Naive thymus-derived CD8-positive, alpha-beta T cell (primary cell): ENCODE results near the gene MTHFD1. TPM values are rescaled to one million over a fixed set of nuclear protein-coding genes. Genes with fewer than 3 reads are reported as not detected.
"Not testable (repeated sequence)": the region's sequence is repeated elsewhere in the genome, so short reads cannot be mapped to it uniquely, and the experiment has no call there.

Source experiments
- ATAC-seq, 2 donors: fragments of 150-1000 bp; cut with Tn5 transposase in 1 of 2; sonication (Bioruptor Pico), chemical (Tn5 transposase) in 1 of 2; 1 replicate in 1 of 2; 2 replicates in 1 of 2; pipeline ENCODE4 v1.10.0; 2021; ENCODE audit warnings: mild to moderate bottlenecking in 2 of 2, moderate library complexity in 2 of 2
- POLR2A ChIA-PET: fragments of 350-600 bp; sonication (Branson Sonifier 250); formaldehyde crosslinking; loops from one replicate; lab custom pipeline; 2021; ENCODE audit warnings: antibody characterized with exemption; lab: Charles Lee
- DNase-seq, 10 donors: peaks; one replicate each; pipeline versions ENCODE4 v3.0.0 to v3.0.0-alpha.2; 2020 to 2022
- H3K27ac Mint-ChIP-seq, 10 donors: one replicate each; pipeline ENCODE4 v1.8.0; 2020 to 2022; ENCODE audit warnings: mild to moderate bottlenecking in 10 of 10, mixed read lengths in 10 of 10, moderate library complexity in 4 of 10, inconsistent platforms in 1 of 10
- H3K27me3 Mint-ChIP-seq, 5 donors: one replicate each; pipeline ENCODE4 v1.8.0; 2021 to 2022; ENCODE audit warnings: mixed read lengths in 5 of 5
- H3K36me3 Mint-ChIP-seq, 3 donors: one replicate each; pipeline ENCODE4 v1.8.0; 2020 to 2022; ENCODE audit warnings: mixed read lengths in 3 of 3, mild to moderate bottlenecking in 2 of 3, inconsistent platforms in 1 of 3
- H3K4me1 Mint-ChIP-seq, 4 donors: one replicate each; pipeline ENCODE4 v1.8.0; 2021 to 2022; ENCODE audit warnings: mixed read lengths in 4 of 4
- H3K4me3 Mint-ChIP-seq, 10 donors: one replicate each; pipeline ENCODE4 v1.8.0; 2020 to 2022; ENCODE audit warnings: mild to moderate bottlenecking in 10 of 10, mixed read lengths in 10 of 10, moderate library complexity in 6 of 10, inconsistent platforms in 1 of 10
- H3K9me3 Mint-ChIP-seq, 9 donors: one replicate each; pipeline ENCODE4 v1.8.0; 2020 to 2022; ENCODE audit warnings: mixed read lengths in 9 of 9, mild to moderate bottlenecking in 3 of 9, inconsistent platforms in 1 of 9, moderate library complexity in 1 of 9
- polyA plus RNA-seq, 3 donors: library from polyadenylated mRNA; unstranded; fragments of 300-500 nt; fragmentation: Illumina TruSeq; gene quantifications; one replicate each; pipeline ENCODE4 v1.2.3, GENCODE V29; 2021
- total RNA-seq, 8 experiments: library from RNA in 2 of 8; stranded (reverse) in 2 of 8; gene quantifications; one replicate each; pipeline ENCODE4 v1.2.3 and lab custom pipeline; 2021 to 2026

Gene MTHFD1
- total and polyA plus RNA-seq, 5 experiments from 2014 or later, result 32.6 to 44.2 (median 38.6) TPM

DNA sequence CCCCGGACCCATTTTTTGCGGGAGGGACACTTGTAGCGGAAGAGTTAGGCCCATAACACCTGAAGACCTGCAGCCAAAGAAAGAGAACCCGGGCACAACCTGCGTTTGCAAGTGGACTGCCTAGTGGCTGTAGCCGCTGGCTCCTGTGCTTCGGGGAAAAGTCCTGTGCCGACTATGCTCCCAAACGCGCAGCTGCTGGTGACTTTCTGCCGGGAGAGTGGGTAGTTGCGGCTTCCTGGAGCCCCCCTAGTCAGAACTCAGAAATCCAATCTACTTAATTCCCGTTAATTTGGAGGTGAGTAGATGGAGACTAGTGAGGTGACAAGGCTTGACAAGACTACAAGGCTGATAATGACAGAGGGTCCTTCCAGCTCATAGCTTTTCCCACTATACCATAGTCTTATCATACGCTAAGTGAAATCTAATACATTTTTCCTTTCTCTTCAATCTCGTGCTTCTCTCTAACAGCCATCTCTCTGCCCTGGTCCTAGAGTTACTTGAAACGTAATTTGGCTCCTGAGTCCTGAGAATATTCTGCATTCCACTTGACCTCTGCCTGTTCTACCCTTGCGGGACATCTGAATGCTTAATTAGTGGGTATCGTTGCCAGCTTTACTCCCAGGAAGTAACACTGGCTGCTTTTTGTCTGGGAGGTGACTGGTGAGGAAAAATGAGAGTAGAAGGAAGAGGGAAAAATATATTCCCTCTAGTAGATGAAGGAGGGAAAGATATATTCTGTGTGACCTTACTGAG is 556 bp downstream of the MTHFD1 start:
- Mint-ChIP-seq H3K9me3 (no peaks in the 10 kb centered on the region), H3K4me3 (peak overlapping the region; percentile 91 to 99 (median 97)), H3K27ac (peak overlapping the region; percentile 88 to 98 (median 96)), H3K27me3 (no peaks in the 10 kb centered on the region), H3K36me3 (peaks cover 4 to 20% (median 4%) of the 10 kb centered on the region in 3 donors), H3K4me1 (peaks cover 22 to 48% (median 37%) of the 10 kb centered on the region in 4 donors)
- DNase-seq, result peak in 2 of 10 donors; percentile 10 to 63
- ATAC-seq, result peak in 1 of 2 donors; percentile 4
- POLR2A ChIA-PET, result interaction anchor here (0.5 to 2.7 kb wide), 6 partner anchors 8 to 746 kb away, joined by 4 to 20 read pairs (median 8); partner anchors contain the start of gene ZBTB1

DNA sequence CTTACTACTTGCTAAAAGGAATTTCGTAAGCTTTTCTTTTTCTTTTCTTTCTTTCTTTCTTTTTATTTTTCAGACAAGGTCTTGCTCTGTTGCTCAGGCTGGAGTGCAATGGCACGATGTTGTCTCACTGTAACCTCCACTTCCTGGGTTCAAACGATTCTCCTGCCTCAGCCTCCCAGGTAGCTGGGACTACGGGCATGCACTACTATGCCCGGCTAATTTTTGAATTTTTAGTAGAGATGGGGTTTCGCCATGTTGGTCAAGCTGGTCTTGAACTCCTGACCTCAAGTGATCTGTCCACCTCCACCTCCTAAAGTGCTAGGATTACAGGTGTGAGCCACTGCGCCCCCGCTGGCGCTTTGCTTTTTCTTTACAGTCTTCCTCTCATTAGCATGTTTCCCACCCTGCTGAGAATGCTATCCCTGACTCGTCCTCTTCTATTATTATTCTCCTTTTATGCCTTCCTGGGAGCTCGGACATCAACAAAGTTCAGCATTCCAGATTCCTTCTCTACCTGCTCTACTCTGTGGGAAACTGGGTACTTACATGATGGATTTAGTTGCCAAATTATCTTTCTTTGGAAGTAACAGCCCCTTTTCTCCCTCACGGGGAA is 3.1 kb downstream of the MTHFD1 start:
- Mint-ChIP-seq H3K4me3 (peak overlapping the region in 6 of 10 donors; percentile 0 to 68 (median 40)), H3K27me3 (no peaks in the 10 kb centered on the region), H3K4me1 (peaks cover 22 to 62% (median 43%) of the 10 kb centered on the region in 4 donors), H3K9me3 (no peaks in the 10 kb centered on the region), H3K27ac (peak overlapping the region in 1 of 10 donors; percentile 52), H3K36me3 (peaks cover 4 to 20% (median 4%) of the 10 kb centered on the region in 3 donors)
- POLR2A ChIA-PET, result no interaction called here
- DNase-seq (no peak), ATAC-seq (no peak)

DNA sequence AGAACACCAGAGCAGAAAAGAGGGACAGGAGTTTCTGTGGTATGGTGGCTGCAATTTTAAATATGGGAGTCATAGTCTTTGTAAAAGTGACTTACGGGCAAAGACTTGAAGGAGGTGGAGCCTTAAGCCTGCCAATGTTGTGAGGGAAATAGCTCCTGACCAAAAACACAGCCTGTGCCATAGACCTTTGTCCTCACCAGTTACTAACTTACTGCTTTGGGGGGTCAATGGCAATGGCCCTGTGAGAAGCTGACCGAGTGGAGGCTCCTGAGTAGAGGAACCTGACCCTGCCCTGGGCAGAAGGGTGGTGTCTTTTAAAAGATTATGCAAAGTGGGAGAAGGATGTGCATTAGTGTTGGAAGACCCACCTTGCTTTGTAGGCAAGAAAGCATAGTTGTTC is 3.8 kb downstream of the MTHFD1 start:
- H3K9me3 Mint-ChIP-seq, result no peaks in the 10 kb centered on the region
- peaks cover 22 to 58% (median 42%) of the 10 kb centered on the region in 4 donors for H3K4me1 Mint-ChIP-seq
- no peaks in the 10 kb centered on the region for H3K27me3 Mint-ChIP-seq
- no peak for ATAC-seq
- peaks cover 4 to 20% (median 4%) of the 10 kb centered on the region in 3 donors for H3K36me3 Mint-ChIP-seq
- H3K27ac Mint-ChIP-seq, result no peak overlapping the region
- DNase-seq, result no peak
- POLR2A ChIA-PET, result no interaction called here
- H3K4me3 Mint-ChIP-seq, result peak overlapping the region in 1 of 10 donors; percentile 0

DNA sequence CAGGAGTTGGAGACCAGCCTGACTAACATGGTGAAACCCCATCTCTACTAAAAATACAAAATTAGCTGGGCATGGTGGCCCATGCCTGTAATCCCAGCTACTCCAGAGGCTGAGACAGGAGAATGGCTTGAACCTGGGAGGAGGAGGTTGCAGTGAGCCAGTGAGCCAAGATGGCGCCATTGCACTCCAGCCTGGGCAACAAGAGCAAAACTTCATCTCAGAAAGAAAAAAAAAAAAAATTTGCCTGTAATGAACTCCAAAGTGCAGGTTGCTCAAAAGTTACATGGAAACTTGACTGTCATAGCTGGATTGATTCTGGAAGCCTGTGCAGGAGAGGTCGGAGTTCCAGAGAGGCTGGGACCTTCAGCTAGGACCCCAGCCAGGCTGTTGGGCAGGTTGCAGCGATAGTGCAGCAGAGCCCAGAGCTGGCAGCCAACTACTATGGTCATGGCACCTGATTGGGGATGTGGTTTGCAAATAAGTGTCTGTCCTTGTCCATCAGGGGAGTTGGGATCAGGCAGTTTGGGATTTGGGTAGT is 5.1 kb downstream of the MTHFD1 start:
- H3K27me3 Mint-ChIP-seq, DNase-seq, H3K27ac Mint-ChIP-seq, H3K9me3 Mint-ChIP-seq, ATAC-seq: not testable (repeated sequence)
- POLR2A ChIA-PET, result interaction anchor here (0.7 kb wide), 1 partner anchor 41 kb away, joined by 3 read pairs; no protein-coding TSS in a partner anchor
- peaks cover 4 to 20% (median 4%) of the 10 kb centered on the region in 3 donors for H3K36me3 Mint-ChIP-seq
- peak overlapping the region in 1 of 10 donors; percentile 20 for H3K4me3 Mint-ChIP-seq
- H3K4me1 Mint-ChIP-seq, result peaks cover 19 to 49% (median 35%) of the 10 kb centered on the region in 4 donors

DNA sequence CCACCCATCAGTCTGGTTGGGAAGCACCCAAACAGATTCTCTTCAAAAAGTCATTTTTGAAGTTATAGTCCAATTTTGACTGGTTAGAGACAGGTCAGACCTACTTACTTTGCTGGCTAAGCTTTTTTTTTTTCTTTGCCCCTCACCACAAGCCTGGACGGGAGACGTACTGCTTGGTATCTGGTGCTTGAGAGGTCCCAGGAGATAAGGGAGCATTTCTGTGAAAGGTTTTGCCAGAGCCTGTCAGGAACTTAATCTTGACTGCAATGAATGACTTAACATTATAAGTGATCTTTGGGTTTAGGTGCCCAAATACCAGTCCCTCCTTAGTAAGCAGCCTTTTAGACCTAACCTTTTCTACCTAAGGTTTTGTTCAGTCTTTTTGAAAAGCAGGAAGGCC is 6.3 kb downstream of the MTHFD1 start:
- no peaks in the 10 kb centered on the region for H3K9me3 Mint-ChIP-seq
- H3K36me3 Mint-ChIP-seq, result peaks cover 4 to 20% (median 4%) of the 10 kb centered on the region in 3 donors
- peaks cover 16 to 42% (median 25%) of the 10 kb centered on the region in 4 donors for H3K4me1 Mint-ChIP-seq
- POLR2A ChIA-PET, result no interaction called here
- H3K27ac Mint-ChIP-seq, result no peak overlapping the region
- DNase-seq (no peak), ATAC-seq (no peak)
- no peaks in the 10 kb centered on the region for H3K27me3 Mint-ChIP-seq
- no peak overlapping the region for H3K4me3 Mint-ChIP-seq

DNA sequence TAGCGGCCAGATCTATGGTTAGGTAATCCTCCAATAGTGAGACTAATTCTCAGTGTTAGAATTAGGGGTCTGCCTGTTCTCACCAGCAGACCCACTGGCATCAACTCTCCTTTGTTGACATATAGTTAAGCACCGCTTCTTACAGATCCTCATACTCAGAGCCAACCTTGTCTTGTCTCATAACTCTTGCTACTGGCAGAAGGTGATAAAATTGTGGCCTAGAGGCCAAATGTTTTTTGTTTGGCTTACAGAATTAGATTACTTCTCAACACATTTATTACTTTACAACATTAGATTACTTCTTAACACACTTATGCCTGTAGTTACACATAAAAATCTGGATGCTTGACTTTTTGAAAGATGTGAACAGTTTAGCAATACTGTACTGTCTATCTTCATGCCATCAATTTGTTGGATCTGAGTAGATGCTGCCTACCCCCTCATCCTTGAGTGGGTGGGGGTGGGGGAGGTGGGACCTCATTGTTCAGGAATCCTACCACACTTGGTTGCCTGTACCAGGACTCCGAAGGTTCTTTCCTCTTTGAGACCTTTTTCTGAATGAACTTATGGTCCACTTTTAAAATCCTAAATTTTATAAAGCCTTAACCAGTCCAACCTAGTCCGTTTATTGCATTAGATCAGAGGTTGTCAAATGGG is 7.0 kb downstream of the MTHFD1 start:
- H3K36me3 Mint-ChIP-seq, result peaks cover 4 to 20% (median 4%) of the 10 kb centered on the region in 3 donors
- peaks cover 15 to 37% (median 22%) of the 10 kb centered on the region in 4 donors for H3K4me1 Mint-ChIP-seq
- H3K9me3 Mint-ChIP-seq, result no peaks in the 10 kb centered on the region
- H3K4me3 Mint-ChIP-seq, result no peak overlapping the region
- ATAC-seq, result no peak
- H3K27me3 Mint-ChIP-seq, result no peaks in the 10 kb centered on the region
- POLR2A ChIA-PET, result no interaction called here
- DNase-seq, result no peak
- H3K27ac Mint-ChIP-seq, result no peak overlapping the region

DNA sequence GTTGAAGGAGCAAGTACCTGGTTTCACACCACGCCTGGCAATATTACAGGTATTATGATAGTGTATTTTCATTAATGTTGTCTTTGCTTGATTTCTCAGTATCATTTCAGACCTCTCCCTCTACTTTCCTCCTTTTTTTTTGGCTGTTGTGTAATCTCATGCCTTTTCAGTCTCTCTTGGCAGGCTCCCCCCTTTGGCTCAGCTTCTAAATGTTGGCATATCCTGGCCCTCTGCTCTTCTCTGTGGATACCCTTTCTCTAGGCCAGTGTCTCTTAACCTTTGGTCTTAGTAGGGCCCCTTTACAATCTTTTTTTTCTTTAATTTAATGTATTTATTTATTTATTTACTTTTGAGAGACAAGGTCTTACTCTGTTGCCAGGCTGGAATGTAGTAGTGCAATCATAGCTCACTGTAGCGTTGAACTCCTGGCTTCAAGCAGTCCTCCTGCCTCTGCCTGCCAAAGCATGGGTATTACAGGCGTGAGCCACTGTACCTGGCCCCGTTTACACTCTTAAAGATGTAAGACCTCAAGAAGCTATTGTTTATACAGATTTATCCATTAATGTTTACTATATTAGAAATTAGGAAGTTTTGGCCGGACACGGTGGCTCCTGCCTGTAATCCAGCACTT is 12.8 kb downstream of the MTHFD1 start:
- POLR2A ChIA-PET, result interaction anchor here (0.8 kb wide), 1 partner anchor 13 kb away, joined by 4 read pairs; the partner anchor contains the start of gene MTHFD1
- H3K4me1 Mint-ChIP-seq, result peaks cover 0 to 6% (median 5%) of the 10 kb centered on the region in 4 donors
- ATAC-seq (no peak), DNase-seq (no peak)
- H3K9me3 Mint-ChIP-seq, result no peaks in the 10 kb centered on the region
- no peak overlapping the region for H3K4me3 Mint-ChIP-seq
- H3K27ac Mint-ChIP-seq, result peak overlapping the region in 1 of 10 donors; percentile 36
- H3K36me3 Mint-ChIP-seq, result peaks cover 6 to 42% (median 15%) of the 10 kb centered on the region in 3 donors
- no peaks in the 10 kb centered on the region for H3K27me3 Mint-ChIP-seq

DNA sequence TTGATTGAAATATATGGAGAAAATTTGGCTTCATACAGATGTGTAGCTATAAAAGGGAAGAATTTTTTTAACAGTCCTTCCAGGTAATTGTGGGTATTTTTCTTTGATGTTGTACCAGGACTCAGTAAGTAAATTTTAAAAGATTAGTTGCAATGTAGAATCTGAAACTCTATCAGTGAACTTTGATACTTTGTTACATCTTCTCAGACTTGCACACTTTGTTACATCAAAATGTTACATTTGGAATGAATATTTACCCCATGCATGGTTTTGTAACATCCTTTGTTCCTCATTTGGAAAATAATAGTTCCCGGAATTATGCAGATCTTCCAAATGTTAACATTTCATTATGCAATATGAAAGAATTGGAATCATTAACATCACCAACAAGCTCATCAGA is 13.8 kb downstream of the MTHFD1 start:
- ATAC-seq, result no peak
- H3K27me3 Mint-ChIP-seq, result no peaks in the 10 kb centered on the region
- peaks cover 0 to 6% (median 5%) of the 10 kb centered on the region in 4 donors for H3K4me1 Mint-ChIP-seq
- no peak overlapping the region for H3K27ac Mint-ChIP-seq
- DNase-seq, result no peak
- H3K4me3 Mint-ChIP-seq, result no peak overlapping the region
- peaks cover 6 to 42% (median 19%) of the 10 kb centered on the region in 3 donors for H3K36me3 Mint-ChIP-seq
- POLR2A ChIA-PET, result no interaction called here
- no peaks in the 10 kb centered on the region for H3K9me3 Mint-ChIP-seq

DNA sequence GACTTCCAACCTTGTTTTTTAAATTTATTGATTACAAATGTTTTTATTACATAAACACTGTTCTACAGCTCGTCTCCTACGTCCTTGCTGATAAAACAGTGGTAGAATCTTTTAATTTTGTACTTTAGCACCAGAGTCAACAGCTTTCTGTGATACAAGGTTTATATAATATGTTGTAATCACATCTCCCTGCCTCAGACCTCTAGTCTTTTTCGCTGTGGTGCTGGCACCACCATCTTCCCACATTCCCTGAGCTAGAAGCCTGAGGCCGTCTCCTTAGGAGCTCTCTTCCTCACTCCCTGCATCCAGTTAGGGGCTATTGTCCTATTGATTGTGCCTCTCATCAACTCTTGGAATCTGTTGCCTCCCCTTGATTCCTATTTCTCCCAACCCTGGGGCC is 17.1 kb downstream of the MTHFD1 start:
- Mint-ChIP-seq H3K4me3 (no peak overlapping the region), H3K36me3 (peaks cover 6 to 48% (median 23%) of the 10 kb centered on the region in 3 donors), H3K27me3 (no peaks in the 10 kb centered on the region), H3K27ac (no peak overlapping the region), H3K9me3 (no peaks in the 10 kb centered on the region), H3K4me1 (peaks cover 0 to 6% (median 4%) of the 10 kb centered on the region in 4 donors)
- POLR2A ChIA-PET, result no interaction called here
- ATAC-seq (no peak), DNase-seq (no peak)

DNA sequence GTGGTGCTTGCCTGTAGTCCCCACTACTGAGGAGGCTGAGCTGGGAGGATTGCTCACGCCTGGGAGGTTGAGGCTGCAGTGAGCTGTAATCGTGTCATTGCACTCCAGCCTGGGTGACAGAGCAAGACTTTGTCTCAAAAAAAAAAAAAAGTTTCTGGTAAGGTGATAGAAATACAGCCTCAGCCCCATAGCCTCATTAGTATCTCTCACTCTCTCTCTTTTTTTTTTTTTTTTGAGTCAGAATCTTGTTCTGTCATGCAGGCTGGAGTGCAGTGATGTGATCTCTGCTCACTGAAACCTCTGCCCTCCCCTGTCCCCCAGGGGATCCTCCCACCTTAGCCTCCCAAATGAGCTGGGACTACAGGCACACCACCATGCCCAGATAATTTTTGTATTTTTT is 19.2 kb downstream of the MTHFD1 start:
- H3K4me3 Mint-ChIP-seq, result no peak overlapping the region
- peaks cover 7 to 20% (median 14%) of the 10 kb centered on the region in 4 donors for H3K4me1 Mint-ChIP-seq
- H3K9me3 Mint-ChIP-seq, result no peaks in the 10 kb centered on the region
- ATAC-seq, result no peak
- H3K36me3 Mint-ChIP-seq, result peaks cover 6 to 47% (median 28%) of the 10 kb centered on the region in 3 donors
- DNase-seq, result no peak
- H3K27ac Mint-ChIP-seq, result no peak overlapping the region
- no peaks in the 10 kb centered on the region for H3K27me3 Mint-ChIP-seq
- POLR2A ChIA-PET, result no interaction called here

DNA sequence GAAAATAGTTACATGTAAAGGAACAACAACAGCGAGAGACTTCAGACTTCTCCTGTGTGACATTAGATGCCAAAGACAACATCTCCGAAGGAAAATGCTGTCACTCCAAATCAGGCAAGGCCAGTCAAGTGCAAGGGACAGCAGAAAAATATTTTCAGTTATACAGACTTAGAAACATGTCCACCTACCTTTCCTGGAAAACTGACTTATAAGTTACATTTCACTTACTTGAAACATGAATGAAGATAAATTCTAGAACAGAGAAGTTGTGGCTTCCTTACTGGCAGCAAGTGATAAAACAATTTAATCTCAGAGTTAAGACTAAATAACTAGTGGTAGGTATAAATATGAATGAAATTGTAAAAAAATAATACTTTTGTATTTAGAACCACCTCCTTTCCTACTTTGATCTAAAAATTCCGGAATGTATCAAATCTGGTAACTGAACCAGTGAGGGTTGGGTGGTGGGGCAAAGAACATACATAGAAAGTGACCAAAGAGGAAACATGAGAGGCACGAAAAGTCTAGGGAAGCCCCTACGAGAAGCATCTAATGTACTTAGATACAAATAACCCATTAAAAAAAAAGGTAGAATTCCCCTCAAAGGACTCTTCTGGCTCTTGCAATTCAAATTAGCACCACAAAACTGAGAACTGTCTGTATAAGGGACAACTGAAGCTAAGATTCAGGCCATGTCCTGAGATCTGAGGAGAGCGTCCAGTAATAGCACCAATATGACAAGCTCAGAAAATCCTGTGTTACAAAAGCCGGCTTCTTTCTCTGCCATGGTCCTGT is 21.2 kb downstream of the MTHFD1 start:
- POLR2A ChIA-PET, result no interaction called here
- Mint-ChIP-seq H3K9me3 (no peaks in the 10 kb centered on the region), H3K27me3 (no peaks in the 10 kb centered on the region), H3K4me1 (peaks cover 7 to 18% (median 14%) of the 10 kb centered on the region in 4 donors), H3K36me3 (peaks cover 1 to 42% (median 21%) of the 10 kb centered on the region in 3 donors), H3K4me3 (no peak overlapping the region), H3K27ac (peak overlapping the region in 3 of 10 donors; percentile 2 to 19 (median 16))
- no peak for ATAC-seq
- DNase-seq, result no peak
